HUES6 (cell line): ENCODE measurements around the gene C19orf81.

Experiments
- H3K27ac ChIP-seq: 2 replicates; pipeline ENCODE4 v1.7.0; 2013; ENCODE audit warnings: low read depth, mild to moderate bottlenecking, low read length, inconsistent platforms
- H3K27me3 ChIP-seq: 2 replicates; pipeline ENCODE4 v1.6.1; 2013; ENCODE audit warnings: low read length; ENCODE audit not compliant: control insufficient read depth, insufficient read depth
- H3K36me3 ChIP-seq: 2 replicates; pipeline ENCODE4 v1.6.1; 2013; ENCODE audit warnings: low read length; ENCODE audit not compliant: control insufficient read depth, insufficient read depth
- H3K4me1 ChIP-seq: 2 replicates; pipeline ENCODE4 v1.6.1; 2013; ENCODE audit warnings: low read length; ENCODE audit not compliant: control insufficient read depth, insufficient read depth
- H3K4me3 ChIP-seq: 2 replicates; pipeline ENCODE4 v1.5.1; 2013; ENCODE audit warnings: low read depth, low read length
- H3K9ac ChIP-seq: one replicate; pipeline ENCODE4 v1.6.1; 2013; ENCODE audit warnings: mild to moderate bottlenecking, low read length
- H3K9me3 ChIP-seq: 2 replicates; pipeline ENCODE4 v1.6.1; 2013; ENCODE audit warnings: low read depth, low read length; ENCODE audit not compliant: control insufficient read depth, insufficient read depth

Gene C19orf81

GRCh38 chr19:50705422-50706019, 56.3 kb downstream of the C19orf81 start:
- no peaks in the 10 kb centered on the region for H3K9me3 ChIP-seq
- no peak overlapping the region for H3K9ac ChIP-seq
- H3K36me3 ChIP-seq, result no peaks in the 10 kb centered on the region
- no peaks in the 10 kb centered on the region for H3K4me1 ChIP-seq
- H3K27me3 ChIP-seq, result peaks cover 51% of the 10 kb centered on the region
- H3K27ac ChIP-seq, result no peak overlapping the region
- no peak overlapping the region for H3K4me3 ChIP-seq

- peaks cover 52% of the 10 kb centered on the region for H3K27me3 ChIP-seq
- no peak overlapping the region for H3K27ac ChIP-seq
- no peaks in the 10 kb centered on the region for H3K4me1 ChIP-seq
- no peaks in the 10 kb centered on the region for H3K9me3 ChIP-seq
- no peak overlapping the region for H3K9ac ChIP-seq
- H3K4me3 ChIP-seq, result no peak overlapping the region
- H3K36me3 ChIP-seq, result no peaks in the 10 kb centered on the region
Measured at GRCh38 chr19:50706387-50706786, 57.1 kb downstream of the C19orf81 start.

GRCh38 chr19:50708179-50708879, 59.1 kb downstream of the C19orf81 start:
- Histone ChIP-seq H3K4me1 (no peaks in the 10 kb centered on the region), H3K27me3 (peaks cover 40% of the 10 kb centered on the region), H3K36me3 (no peaks in the 10 kb centered on the region), H3K4me3 (no peak overlapping the region), H3K27ac (no peak overlapping the region), H3K9me3 (no peaks in the 10 kb centered on the region), H3K9ac (no peak overlapping the region)
